Activated CD4-positive, alpha-beta T cell treated with anti-CD3 and anti-CD28 coated beads for 24 hours (primary cell): ENCODE measurements around the gene INPP5D.
"Not testable (repeated sequence)": the region's sequence is repeated elsewhere in the genome, so short reads cannot be mapped to it uniquely, and the experiment has no call there.

ENCODE experiments used
- DNase-seq, 2 donors: peaks; one replicate each; pipeline ENCODE4 v3.0.0-alpha.2; 2020; ENCODE audit warnings: low read depth in 2 of 2

The INPP5D gene

DNA sequence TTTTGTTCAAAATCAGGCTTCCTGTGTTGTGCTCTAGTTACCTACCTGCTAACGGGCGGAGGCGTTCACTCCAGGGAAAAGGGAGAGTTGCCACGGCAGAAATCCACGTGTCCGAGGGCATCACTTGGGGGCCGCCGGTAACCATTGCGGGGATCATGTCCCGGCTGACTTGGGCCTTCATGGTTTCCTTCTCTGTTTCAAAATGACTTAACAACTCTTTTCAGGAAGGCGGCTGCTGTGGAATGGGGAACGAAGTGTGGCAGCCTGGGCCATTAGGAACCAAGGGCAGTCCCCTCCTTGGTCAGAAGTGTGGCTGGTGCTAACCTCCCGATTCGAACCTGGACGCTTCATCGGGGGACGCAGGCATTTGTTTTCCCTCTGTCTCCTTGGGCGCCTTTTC is 56.8 kb downstream of the INPP5D start:
- no peak for DNase-seq

GRCh38 chr2:233117351-233117750 is 57.2 kb downstream of the INPP5D start:
- no peak for DNase-seq

DNA sequence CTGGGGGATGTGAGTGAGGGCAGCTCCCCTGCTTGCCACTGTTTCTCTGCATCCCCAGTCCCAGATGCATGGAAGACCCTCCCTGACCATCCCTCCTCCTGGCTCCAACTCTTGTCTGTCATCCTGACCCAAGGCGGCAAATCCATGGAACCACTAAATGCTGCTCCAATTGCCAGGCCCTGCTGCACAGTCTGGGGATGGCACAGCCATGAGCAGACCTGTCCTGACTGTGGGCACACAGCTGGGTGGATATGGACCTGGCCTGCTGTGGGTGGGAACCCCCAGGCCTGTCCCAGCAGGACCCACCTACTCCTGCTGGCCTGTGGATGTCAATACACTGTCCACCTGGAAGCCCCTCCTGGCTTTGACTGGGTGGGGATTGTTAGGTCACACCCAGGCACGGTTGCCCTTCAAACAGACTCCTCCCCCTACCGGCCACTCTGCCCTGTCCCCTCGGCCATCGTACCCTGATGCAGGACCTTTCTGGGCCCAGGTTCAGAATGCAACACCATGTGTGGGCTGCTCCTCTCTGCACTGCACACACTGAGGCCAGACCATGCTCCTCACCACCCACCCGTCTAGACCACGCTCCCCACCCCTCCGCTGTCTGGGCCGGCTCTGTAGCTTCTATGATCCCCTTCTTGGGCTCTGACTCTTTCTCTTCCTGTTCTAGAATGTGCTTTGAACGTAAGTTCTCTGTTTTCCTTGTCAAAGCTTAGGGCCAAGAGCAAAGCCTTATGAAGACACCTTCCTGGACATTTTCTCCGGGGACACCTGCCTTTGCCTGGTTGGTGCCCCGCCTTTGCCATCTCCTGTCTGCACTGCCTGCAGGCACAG is 57.9 kb downstream of the INPP5D start:
- DNase-seq = no peak

DNA sequence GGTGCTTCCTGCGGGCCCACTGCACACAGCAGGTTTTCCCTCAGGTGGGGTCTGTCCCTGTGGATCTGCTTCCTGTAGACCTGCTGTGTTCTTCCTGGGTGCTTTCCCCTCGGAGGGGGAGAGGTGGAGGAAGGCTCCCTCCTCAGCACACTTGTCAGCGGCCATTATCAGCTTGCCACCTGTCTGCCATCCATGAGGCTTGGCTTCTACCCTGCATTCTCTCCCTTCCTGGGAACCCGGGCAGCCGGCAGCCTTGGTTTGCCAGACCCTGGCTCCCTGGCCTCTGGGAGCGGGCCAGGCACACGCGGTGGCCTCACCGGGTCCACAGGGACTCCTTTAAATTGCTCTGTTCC is 58.5 kb downstream of the INPP5D start:
- DNase-seq = no peak

- DNase-seq = no peak
Measured at GRCh38 chr2:233119123-233119522, 59.0 kb downstream of the INPP5D start.

- no peak for DNase-seq
Measured at GRCh38 chr2:233119806-233120205, 59.7 kb downstream of the INPP5D start.

DNA sequence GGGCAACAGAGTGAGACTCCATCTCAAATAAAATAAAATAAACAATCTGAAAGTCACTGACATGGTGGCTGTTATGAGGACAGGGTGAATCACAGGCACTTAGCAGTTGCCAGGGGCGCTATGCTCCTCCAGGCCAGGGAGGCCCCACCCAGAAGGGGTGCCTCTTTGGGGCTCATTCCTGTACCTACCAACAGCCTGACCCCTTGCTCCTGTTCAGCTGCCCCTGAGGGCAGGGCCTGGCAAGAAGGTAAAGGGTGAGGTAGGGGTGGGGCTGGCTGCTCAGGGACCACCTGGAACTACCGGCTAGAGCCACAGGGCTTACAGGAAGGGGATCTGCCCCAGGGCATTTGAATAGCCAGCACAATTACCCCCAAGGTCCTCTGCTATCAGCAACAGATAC is 60.3 kb downstream of the INPP5D start:
- no peak for DNase-seq

DNA sequence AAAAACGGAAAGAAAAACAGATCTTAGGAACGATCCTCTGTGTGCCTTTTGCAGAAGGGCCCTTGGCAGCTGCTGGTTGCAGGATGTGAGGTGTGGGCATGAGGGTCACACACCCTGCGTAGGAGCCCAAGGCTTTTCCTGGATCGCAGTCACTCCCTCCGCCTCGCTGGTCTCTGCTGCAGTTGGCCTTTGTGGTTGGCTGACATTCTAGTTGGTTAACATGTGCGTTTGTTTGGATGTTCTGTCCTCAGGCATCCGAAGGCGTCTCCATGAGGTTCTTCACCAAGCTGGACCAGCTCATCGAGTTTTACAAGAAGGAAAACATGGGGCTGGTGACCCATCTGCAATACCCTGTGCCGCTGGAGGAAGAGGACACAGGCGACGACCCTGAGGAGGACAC is 61.7 kb downstream of the INPP5D start:
- DNase-seq = no peak

DNA sequence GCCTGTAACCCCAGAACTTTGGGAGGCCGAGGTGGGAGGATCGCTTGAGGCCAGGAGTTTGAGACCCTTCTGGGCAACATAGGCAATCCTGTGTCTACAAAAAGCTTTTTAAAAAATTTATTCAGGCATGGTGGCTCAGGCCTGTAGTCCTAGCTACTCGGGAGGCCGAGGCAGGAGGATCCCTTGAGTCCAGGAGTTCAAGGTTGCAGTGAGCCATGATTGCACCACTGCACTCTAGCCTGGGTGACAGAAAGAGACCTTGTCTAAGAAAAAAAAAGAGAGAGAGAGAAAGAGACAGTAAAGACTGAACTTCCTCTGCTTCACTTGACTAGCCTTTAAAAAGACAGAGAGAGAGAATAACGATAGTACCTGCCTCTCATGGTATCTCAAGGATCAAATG is 62.4 kb downstream of the INPP5D start:
- no peak for DNase-seq

DNA sequence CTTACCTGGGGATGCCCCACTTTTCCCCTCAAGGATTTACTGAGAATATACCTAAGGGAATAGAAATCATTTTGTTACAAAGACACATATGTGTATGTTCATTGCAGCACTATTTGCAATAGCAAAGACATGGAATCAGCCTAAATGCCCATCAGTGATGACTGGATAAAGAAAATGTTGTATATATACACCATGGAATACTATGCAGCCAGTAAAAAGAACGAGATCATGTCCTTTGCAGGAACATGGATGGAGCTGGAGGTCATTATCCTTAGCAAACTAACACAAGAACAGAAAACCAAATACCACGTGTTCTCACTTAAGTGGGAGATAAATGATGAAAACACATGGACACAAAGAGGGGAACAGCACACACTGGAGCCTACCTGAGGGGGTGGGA is 63.4 kb downstream of the INPP5D start:
- DNase-seq = not testable (repeated sequence)

- no peak for DNase-seq
Measured at GRCh38 chr2:233124421-233125080, 64.4 kb downstream of the INPP5D start.

DNA sequence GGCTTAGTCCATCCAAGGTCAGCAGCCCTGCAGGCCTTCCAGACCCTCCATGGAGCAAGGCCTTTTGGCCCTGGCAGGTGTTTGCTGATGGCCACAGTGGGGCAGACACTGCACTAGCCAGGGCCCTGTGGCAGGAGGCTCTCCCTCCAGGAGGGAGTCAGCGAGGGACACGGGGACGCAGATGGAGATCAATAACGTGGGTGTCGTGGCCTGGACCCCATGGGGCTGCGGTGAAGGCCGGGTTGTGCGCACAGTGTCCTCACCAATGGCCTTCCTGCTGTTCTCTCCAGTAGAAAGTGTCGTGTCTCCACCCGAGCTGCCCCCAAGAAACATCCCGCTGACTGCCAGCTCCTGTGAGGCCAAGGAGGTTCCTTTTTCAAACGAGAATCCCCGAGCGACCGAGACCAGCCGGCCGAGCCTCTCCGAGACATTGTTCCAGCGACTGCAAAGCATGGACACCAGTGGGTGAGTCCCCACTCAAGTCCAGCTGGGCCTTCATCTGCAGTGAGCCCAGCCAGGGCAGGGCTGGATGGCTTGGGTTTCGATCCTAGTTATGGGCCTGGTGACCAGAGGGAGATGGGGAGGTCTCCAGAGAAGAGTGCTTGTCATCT is 65.4 kb downstream of the INPP5D start:
- no peak for DNase-seq

- no peak for DNase-seq
Measured at GRCh38 chr2:233129351-233129978, 69.3 kb downstream of the INPP5D start.

DNA sequence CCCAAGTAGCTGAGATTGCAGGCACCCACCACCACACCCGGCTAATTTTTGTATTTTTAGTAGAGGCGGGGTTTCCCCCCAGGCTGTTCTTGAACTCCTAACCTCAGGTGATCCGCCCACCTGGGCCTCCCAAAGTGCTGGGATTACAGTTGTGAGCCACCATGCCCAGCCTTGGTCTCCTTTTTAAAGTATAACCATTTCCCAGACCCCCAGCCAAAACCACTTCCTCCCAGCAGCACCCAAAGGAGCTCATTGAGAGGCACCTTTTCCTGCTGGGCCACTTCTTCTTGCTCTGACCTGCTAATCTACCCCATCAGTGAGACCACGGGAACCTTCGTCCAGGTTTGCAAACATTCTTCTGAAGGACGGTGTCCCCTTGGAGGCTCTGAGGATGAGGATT is 69.9 kb downstream of the INPP5D start:
- no peak for DNase-seq

- no peak for DNase-seq
Measured at GRCh38 chr2:233130481-233131020, 70.4 kb downstream of the INPP5D start.

GRCh38 chr2:233131936-233132720 is 72.0 kb downstream of the INPP5D start:
- DNase-seq = no peak

GRCh38 chr2:233133239-233133638 is 73.1 kb downstream of the INPP5D start:
- no peak for DNase-seq

DNA sequence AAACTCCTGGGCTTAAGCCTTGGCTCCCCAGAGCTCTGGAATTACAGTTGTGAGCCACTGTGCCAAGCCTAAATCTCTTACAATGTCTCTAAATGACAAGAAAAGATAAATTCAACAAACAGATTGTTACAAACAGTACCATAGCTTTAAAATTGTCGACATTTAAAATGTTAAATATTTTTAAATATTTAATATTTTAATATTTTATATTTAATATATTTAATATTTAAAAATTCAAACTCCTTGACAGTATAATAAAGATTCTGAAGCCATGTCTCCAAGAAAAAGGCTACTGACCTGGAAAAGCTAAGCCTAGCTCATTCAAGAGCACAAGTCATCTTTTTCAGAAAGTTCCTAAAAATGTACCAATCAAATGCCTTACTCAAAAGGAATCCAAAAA is 75.3 kb downstream of the INPP5D start:
- no peak for DNase-seq

- no peak for DNase-seq
Measured at GRCh38 chr2:233137040-233137439, 76.9 kb downstream of the INPP5D start.

- no peak for DNase-seq
Measured at GRCh38 chr2:233140077-233140585, 80.0 kb downstream of the INPP5D start.

DNA sequence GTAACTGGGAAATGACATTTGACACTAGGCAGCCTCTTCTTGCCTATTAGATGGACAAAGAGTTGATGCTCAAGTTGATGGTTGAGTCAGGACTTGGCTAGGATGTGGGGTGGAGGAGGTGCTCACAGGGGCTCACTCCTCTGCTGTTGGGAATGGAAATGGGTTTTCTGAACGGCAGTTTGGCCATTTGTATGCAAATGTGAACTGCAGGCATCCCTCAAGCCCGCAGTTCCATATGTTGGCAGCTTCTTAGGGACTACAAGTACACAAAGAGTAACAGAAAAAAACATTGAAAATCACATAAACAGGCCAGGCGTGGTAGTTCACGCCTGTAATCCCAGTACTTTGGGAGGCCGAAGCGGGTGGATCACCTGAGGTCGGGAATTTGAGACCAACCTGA is 80.8 kb downstream of the INPP5D start:
- DNase-seq = no peak
